ENCODE measurements around the gene GPAT3.
"Not testable (repeated sequence)": the region's sequence is repeated elsewhere in the genome, so short reads cannot be mapped to it uniquely, and the experiment has no call there.

GPAT3 gene

DNA sequence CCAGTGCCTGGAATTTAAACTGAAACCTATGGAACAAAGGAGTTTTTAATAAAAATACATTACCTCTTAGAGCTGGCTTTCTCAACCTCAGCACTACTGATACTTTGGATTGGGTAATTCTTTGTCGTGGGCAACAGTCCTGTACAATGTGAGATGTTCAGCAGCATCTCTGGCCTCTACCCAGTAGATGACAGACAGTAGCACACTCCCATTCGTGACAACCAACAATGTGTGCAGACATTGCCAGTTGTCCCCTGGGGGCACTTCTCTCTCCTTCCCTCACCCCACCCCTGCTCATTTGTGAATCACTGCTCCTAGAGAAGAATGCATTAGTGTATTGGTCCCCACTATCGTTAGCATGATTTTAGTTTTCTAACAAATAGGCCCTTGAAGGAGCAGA, 16.2 kb downstream of the GPAT3 start:
- peak; percentile 49 for DNase-seq (ENCODE audit: low spot score)

DNA sequence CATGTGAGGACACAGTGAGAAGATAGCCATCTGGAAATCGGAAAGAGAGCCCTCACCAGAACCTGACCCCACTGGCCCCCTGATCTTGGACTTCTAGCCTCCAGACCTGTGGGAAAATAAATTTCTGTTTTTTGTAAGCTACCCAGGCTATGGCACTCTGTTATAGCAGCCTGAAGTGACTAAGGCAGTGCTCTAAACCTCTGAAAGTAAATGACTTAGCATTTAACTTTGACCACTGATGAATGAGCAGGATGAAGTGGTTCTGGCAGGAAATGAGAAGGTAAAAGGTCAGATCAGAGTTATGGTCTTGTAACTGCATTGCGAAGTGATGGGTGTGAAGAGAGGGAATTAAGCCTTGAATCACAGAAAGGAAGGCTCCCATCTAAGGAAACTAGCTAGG, 17.0 kb downstream of the GPAT3 start:
- peak; percentile 90 for DNase-seq (ENCODE audit: low spot score)

DNA sequence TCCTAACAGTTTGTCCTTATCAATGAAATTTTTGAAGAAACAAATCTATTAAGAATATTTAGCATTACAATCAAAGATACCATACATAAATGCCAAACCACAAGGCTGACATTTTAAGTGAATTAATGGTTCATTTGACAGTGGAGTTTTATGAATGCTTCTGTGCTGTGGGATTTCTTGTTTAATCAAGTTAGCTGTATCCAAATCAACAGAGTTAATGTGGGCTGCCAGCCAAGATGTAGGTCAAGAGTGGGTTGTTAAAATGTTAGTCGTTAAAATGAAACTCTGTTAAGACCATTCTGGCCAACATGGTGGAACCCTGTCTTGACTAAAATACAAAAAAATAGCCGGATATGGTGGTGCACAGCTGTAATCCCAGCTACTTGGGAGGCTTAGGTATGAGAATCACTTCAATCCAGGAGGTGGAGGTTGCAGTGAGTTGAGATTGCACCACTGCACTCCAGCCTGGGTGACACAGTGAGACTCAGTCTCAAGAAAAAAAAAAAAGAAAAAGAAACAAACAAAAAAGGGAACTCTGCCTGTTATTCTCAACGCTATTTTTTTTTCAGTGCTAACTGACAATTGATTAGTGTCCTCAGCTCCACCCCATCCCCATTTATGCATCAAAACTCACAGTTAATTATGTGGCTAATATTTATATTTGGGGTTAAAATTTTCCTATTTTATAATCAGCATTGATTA, 20.2 kb downstream of the GPAT3 start:
- DNase-seq (ENCODE audit: low spot score) = no peak

DNA sequence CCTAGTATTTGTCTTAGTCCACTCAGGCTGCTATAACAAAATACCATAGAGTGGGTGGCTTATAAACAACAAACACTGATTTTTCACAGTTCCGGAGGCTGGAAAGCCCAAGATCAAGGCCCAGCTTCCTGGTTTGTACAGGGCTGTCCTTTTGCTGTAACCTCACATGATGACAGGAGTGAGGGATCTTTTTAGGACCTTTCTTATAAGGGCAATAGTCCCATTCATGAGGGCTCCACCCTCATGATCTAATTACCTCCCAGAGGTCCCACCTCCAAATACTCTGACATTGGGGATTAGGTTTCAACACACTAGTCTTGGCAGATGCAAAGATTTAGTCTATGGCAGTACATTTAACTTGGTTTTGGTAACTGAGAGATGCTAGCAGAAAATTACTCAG, 20.9 kb downstream of the GPAT3 start:
- DNase-seq (ENCODE audit: low spot score) = no peak

DNA sequence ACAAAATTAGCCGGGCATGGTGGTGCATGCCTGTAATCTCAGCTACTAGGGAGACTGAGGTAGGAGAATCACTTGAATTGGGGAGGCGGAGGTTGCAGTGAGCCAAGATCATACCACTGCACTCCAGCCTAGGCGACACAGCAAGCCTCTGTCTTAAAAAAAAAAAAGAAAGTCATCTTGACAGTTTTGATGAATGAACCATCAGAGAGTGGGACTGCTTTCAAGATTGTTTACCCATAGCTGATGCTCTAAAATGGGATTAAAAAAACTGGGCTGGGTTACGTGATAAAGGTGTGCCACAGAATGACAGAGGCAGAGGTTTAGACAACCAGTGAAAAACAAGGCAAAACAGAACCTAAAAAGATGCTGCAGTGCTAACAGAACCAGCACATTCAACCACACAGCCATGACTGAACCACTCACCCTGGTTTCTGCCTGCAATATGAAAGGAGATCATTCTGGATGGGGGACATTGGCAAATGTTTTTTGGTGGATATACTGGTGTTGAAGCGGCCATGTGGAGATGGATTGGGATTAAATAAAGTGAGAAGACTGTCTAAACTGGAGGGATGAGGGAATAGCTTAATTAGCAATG, 22.2 kb downstream of the GPAT3 start:
- DNase-seq (ENCODE audit: low spot score) = no peak

DNA sequence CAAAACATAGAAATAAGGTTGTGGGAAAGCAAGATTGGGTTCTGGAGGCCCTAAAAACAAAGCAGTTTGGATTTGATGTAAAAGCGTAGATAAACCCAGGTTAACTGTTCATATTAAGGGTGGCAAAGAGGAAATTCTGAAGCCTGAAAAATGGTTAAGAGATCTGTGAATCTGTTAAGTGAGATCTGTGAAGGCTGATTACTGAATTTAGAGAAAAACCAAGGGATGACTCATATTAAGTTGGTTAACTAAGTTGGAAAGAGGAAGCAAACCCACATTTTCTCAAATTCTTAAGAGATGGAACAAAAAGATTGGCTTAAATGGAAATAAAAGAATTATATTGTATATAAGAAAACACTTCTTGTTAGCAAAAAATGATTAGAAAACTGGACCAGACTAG, 22.8 kb downstream of the GPAT3 start:
- DNase-seq (ENCODE audit: low spot score) = peak; percentile 45

DNA sequence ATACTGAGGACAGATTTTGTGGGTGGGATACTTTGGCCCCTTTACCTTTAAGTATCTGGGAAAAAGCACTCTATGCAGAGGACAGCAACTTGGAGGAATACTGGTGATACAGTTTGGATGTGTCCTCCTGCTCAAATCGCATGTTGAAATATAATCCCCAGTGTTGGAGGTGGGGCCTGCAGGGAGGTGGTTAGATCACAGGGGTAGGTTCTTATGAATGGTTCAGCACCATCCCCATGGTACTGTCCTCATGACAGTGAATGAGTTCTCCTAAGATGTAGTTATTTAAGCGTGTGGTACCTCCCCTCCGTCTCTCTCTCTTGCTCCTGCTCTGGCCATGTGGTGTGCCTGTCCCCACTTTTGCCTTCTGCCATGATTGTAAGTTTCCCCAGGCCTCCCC, 24.6 kb downstream of the GPAT3 start:
- no peak for DNase-seq (ENCODE audit: low spot score)

DNA sequence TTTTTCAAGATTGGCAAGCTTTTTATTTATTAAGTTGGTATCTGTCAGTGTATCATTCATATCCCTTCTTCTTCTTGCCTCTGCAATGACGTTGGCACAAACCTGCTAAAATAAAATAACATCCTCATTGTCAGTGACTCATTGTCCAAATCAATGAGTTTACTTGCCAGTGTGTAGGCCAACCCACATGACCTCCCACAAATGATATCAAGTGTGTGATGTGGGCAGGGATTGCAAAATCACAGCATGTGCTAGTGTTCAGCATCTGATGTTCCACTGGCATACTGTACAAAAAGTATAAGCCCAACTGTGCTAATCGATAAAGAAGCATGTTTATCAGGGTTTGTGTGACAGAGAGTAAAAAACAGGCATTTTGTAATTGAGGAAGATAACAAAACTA, 25.5 kb downstream of the GPAT3 start:
- DNase-seq (ENCODE audit: low spot score) = peak; percentile 87

DNA sequence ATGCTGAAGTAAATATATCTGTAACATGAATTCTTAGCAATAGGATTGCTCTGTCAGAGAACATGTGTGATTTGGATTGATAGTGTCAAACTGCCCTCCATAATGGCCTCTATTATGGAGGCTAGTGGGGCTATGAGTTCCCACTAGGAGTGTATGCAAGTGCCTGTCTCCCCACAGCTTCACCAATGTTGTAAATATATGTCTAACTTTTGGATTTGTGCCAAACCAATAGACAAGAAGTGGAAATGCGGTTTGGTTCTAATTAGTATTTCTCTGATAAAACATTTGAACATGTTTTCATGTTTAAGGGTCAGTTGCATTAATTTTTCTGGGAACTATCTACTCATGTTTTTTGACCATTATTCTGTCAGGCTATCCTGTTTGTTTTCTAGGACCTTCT, 28.1 kb downstream of the GPAT3 start:
- no peak for DNase-seq (ENCODE audit: low spot score)

DNA sequence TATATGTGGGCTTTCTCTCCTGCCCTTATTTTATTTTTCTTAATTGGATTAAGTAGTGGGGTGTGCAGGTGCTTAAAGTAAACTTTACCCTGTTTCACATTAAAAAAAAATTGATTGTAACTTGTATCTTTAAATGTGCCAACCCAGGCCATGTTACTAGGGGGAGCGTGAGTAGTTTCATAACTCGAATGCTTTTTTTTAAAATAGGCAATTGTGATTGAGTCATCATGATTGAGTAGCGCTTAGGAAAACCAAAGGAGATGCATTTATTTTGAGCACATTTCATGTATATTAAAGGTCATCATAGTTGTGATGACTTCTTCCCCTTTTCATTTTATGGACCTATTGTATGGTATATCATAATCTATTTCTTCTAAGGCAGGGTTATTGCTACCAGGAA, 32.2 kb downstream of the GPAT3 start:
- no peak for DNase-seq (ENCODE audit: low spot score)

DNA sequence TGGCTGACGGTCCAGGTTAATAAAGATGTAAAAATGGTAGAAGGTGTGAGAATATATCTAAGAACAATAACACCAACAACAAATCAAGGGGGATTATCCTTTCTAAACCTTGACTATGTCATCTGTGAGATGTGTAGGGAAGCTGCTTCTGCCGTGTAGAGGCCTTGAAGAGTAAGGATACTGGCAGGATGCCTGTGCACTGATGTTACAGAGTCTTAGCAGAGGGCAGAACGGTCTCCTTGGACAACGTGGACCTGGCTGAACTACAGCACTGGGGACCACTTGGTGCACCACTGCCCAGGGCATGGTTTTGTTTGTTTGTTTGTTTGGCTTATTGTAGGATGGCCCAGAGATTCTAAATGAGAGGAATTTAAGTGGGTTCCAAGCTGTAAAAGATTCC, 33.5 kb downstream of the GPAT3 start:
- DNase-seq (ENCODE audit: low spot score) = no peak

DNA sequence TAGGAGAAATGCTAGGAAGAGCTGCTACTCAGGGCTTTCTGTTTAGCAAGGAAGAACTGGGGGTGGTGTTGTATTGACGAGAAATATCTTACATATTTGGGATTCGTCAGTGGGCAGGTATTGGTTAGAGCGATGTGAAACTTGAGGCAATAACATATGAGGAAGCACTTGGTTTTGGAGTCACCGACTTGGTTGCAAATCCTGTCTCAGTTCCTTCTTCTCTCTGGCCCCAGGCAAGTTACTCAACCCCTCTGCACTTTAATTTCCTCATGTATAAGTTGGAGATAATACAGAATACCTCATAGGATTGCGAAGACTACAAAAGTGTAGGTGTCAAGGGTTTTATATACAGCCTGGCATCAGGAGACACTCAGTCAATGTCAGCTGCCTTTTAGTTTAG, 34.1 kb downstream of the GPAT3 start:
- DNase-seq (ENCODE audit: low spot score) = peak; percentile 24

DNA sequence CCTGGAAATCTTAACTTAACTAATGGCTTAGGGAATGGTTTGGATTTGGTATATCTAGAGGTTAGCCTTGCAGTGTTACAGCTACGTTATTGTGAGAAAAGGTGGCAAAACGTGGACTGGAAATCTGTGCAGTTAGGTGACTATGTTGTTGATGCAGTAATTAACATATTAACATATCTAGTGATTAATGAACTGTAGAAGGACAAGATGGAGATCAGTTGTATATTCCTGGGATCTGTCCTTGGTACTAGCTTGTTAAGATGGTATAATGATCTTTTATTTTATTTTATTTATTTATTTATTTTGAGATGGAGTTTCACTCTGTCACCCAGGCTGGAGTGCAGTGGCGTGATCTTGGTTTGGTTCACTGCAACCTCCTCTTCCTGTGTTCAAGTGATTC, 36.9 kb downstream of the GPAT3 start:
- no peak for DNase-seq (ENCODE audit: low spot score)

DNA sequence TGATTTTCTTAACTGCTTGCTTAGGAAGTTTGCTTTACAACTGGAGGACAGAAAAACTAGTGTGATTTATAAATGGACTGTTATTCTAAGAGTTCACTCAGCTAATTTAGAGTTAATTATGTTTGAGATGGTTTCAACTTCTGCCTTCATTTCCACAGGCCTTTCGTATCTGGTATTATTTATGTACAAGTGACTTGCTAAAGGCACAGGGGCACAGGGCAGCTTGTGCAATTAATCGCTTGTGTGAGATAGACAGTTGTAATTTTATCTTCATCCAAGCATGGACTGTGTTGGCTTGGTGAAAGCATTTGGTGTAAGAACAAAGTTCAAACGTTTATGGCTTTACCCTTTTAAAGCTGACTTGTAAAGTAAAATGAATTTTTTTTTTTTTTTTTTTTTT, 38.3 kb downstream of the GPAT3 start:
- DNase-seq (ENCODE audit: low spot score) = no peak

DNA sequence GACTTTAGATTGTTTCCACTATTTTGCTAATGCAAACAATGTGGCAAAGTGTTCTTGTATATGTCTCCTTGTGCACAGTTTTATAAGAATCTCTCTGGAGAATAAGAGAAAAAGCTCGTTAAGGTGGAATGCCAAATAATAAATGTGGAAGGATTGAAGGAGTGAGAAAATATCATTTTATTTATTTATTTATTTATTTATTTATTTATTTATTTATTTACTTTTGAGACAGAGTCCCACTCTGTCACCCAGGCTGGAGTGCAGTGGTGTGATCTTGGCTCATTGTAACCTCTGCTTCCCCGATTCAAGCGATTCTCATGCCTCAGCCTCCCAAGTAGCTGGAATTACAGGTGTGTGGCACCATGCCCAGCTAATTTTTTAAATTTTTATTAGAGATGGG, 40.3 kb downstream of the GPAT3 start:
- not testable (repeated sequence) for DNase-seq (ENCODE audit: low spot score)

DNA sequence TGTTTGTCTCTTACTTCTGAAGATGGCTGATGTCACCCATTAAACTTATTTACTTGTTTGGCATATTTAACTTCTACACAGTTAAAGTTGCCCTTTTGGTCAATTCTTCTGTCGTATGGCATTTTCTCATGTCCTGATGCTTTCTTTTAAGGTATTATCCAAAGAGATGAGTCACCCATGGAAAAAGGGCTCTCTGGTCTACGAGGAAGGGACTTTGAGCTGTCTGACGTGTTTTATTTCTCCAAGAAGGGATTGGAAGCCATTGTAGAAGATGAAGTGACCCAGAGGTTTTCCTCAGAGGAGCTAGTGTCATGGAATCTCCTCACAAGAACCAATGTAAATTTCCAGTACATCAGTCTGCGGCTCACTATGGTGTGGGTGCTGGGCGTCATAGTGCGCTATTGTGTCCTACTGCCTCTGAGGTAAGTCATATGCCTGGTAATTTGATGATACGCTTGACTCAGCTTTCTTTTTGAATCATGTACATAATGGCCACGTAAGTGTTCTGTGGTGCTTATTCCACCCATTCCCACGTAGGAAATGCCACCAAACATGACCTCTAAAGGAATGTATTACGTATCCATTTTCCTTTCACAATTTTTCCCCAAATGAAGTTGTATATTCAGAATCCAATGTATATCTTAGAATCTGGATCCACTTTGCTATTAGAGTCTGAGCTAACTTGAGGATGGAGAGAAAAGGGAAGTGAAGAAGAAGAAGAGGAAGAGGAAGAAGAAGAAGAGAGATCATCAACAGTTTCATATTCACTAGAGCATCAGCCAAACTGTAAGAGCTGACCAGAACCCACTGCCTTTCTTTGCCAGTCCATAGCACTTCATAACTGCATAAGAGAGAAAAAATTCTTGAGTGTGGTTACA, 45.7 kb downstream of the GPAT3 start:
- DNase-seq (ENCODE audit: low spot score) = no peak

DNA sequence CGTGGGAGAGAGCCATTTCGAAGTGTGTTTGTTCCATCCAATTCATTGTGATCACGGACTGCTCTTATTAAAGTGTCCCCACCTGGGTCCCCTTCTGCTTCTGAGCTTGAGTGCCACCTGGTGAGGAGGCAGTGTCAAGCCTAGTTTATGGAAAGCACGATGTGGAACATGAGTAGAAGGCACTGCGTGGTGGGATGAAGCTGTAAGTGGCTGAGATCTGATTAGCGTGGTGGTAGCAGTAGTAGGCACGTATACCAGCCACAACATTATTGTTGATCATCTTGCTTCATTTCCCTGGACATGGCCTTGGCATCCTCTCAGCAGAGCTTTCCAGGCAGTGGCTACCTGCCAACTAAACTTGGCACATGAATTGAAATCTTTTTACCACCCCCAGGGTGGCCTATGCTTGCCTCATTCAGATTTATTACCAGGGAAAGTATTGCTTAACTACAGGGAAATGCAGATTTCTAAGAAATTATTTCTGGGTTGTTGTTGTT, 46.4 kb downstream of the GPAT3 start:
- DNase-seq (ENCODE audit: low spot score) = peak; percentile 64

DNA sequence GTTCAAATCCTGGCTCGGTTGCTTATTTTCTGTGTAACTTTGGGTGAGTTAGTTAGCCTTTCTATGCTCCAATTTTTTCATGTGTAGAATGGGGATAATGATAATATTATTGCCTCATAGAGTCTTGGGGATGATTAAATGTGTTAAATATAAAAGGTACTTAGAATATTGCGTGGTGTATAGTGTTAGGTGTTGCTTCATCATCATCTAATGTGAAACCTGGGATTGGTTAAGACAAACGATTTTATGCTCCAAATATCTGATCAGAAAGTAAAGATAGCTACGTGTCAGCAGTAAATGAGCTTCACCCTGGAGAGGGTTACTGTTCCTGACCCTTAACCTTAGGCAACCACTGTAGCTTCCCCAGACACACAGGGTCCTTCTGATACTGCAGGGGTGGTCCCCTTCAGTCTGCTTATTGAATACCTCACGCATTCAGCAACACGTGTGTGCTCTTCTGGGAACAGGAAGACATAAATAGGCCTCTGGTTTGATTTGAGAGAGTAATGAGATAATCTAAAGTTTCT, 50.1 kb downstream of the GPAT3 start:
- DNase-seq (ENCODE audit: low spot score) = no peak

DNA sequence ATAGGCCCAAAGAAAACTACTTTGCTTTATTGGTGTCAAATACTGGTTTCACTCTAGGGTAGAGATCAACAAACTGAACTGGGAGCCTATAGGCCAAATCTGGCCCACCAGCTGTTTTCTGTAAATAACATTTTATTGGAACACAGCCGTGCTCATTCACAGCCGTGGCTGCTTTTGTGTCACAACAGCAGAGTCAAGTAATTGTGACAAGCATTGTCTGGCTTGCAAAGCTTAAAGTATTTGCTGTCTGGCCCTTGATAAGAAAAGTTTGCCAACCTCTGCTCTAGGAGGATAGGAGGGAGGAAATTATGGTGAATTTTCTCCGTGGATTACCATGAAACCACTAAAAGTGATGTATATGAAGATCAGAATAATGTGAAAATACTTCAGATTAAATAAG, 53.4 kb downstream of the GPAT3 start:
- no peak for DNase-seq (ENCODE audit: low spot score)

DNA sequence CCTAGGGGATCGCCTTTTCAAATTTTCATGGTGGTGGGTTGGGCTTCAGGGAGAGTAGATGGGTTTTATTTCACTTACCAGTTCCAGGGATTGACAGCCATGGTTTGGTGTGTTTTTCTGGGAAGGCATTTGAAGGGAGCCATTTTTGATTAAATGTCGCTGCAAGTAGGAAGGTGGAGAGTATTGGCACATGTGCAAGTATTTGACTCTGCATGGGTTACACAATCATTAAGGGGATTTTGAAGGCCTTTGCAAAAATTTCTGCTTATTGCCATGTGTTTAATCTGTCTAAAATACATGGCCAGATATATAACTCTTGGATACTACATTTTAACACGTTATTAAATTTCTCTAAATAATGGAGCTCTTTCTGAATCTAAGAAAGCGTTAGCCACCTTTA, 55.1 kb downstream of the GPAT3 start:
- DNase-seq (ENCODE audit: low spot score) = no peak

DNA sequence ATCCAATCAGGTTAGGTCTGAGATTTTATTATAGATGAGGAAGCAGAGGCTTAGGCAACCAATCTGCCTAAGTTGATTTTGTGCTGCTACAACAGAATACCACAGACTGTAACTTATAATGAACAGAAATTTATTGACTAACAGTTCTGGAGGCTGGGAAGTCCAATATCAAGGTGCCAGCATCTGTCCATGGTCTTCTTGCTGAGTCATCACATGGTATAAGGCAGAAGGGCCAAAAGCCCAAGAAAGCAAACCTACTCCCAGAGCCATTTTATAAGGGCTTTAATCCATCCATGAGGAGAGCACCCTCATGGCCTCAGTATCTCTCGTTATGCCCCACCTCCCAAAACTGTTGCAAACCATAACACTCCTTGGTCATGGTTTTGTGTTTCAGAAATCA, 55.8 kb downstream of the GPAT3 start:
- no peak for DNase-seq (ENCODE audit: low spot score)

DNA sequence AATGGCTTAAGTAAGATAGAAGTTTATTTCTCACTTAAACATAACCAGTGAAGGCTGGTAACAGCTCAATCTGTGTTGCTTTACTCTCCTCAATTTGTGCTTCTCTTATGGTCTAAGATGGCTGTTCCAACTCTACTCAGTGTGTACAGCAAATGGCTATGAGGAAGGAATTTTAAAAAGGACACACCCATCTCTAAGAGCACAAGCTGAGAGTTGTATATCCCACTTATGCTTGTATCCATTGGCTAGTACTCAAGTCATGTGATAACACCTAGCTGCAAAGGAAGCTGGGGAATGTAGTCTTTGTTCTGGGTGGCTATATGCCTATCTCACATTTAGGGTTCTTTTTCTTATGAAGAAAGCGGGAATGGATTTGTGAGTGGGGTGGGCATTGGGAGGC, 63.3 kb downstream of the GPAT3 start:
- peak; percentile 39 for DNase-seq (ENCODE audit: low spot score)

DNA sequence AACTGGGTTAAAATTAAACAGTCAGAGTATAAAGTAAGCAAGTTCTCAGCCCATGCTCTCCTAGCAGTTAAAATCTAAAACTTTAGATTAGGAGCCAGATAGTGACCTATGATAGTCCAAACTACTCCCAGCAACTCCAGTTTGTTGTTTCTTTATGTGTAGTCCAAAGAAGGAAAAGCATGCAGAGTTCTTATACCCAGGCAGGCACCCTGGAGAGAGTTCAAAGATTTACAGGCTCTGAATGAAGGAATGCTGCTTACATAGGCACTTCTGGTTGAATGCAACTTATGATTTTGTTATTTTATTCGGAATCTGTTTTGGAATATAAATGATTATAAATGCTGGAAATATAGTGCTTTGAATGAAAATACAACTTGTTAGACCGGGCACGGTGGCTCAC, 67.2 kb downstream of the GPAT3 start:
- DNase-seq (ENCODE audit: low spot score) = no peak
